ENCODE data around the gene ZNRF1.

DNA sequence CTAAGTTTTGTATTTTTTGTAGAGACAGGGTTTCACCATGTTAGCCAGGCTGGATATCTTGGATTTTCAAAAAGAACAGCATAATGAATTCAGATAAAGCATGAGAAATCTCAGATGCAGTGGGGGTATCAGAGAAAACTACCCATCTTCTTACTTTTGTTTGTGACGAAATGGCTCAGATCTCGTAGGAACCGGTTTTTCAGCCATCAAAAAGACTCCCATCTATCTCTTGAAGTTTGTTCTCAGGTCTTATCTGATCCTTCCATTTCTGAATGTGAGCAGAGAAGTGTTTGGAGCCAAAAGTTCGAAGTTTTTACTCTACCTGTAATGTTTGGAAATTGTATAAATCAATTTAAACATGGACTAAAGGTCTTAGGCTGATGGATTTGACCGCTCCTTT lies 60.6 kb downstream of the ZNRF1 start:
- TF ChIP-seq, protein P1, sequence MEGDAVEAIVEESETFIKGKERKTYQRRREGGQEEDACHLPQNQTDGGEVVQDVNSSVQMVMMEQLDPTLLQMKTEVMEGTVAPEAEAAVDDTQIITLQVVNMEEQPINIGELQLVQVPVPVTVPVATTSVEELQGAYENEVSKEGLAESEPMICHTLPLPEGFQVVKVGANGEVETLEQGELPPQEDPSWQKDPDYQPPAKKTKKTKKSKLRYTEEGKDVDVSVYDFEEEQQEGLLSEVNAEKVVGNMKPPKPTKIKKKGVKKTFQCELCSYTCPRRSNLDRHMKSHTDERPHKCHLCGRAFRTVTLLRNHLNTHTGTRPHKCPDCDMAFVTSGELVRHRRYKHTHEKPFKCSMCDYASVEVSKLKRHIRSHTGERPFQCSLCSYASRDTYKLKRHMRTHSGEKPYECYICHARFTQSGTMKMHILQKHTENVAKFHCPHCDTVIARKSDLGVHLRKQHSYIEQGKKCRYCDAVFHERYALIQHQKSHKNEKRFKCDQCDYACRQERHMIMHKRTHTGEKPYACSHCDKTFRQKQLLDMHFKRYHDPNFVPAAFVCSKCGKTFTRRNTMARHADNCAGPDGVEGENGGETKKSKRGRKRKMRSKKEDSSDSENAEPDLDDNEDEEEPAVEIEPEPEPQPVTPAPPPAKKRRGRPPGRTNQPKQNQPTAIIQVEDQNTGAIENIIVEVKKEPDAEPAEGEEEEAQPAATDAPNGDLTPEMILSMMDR (IDR thresholded peaks at IDR 0.05), result no peak
- TF ChIP-seq POLR2A (IDR thresholded peaks at IDR 0.05), result no peak

Data from testis (tissue), 2 donors.